Hepatocyte (in vitro differentiated cells): ENCODE results near the gene IGF2BP3. TPM values are rescaled to one million over a fixed set of nuclear protein-coding genes. Genes with fewer than 3 reads are reported as not detected.

ENCODE experiments used
- DNase-seq: peaks from one replicate; pipeline ENCODE4 v3.0.0-alpha.2; 2016; ENCODE audit warnings: low spot score
- H2AFZ ChIP-seq: fragments of 200-600 bp; sonication (generic); 2 replicates; pipeline ENCODE4 v1.6.0; 2016; ENCODE audit warnings: antibody characterized with exemption, mild to moderate bottlenecking
- H3K27ac ChIP-seq: fragments of 200-600 bp; sonication (generic); 2 replicates; pipeline ENCODE4 v1.5.1; 2016; ENCODE audit warnings: mild to moderate bottlenecking
- H3K27me3 ChIP-seq: fragments of 200-600 bp; sonication (generic); 2 replicates; pipeline ENCODE4 v1.6.1; 2016
- H3K36me3 ChIP-seq: fragments of 200-600 bp; sonication (generic); replicated peaks from 2 replicates; pipeline ENCODE4 v1.5.1; 2016; ENCODE audit warnings: low read depth; ENCODE audit not compliant: insufficient read depth
- H3K4me1 ChIP-seq: fragments of 200-600 bp; sonication (generic); 2 replicates; pipeline ENCODE4 v1.5.1; 2016; ENCODE audit warnings: mild to moderate bottlenecking, moderate library complexity; ENCODE audit not compliant: insufficient read depth
- H3K4me2 ChIP-seq: fragments of 200-600 bp; sonication (generic); 2 replicates; pipeline ENCODE4 v1.6.0; 2016
- H3K4me3 ChIP-seq: fragments of 200-600 bp; sonication (generic); 2 replicates; pipeline ENCODE4 v1.5.1; 2016; ENCODE audit warnings: mild to moderate bottlenecking
- H3K79me2 ChIP-seq: fragments of 200-600 bp; sonication (generic); 2 replicates; pipeline ENCODE4 v1.6.0; 2017; ENCODE audit warnings: mild to moderate bottlenecking
- H3K9me2 ChIP-seq: fragments of 200-600 bp; sonication (generic); replicated peaks from 2 replicates; pipeline ENCODE4 v1.6.0; 2017; ENCODE audit warnings: mild to moderate bottlenecking; ENCODE audit not compliant: insufficient read depth
- H3K9me3 ChIP-seq: fragments of 200-600 bp; sonication (generic); 2 replicates; pipeline ENCODE4 v1.5.1; 2016; ENCODE audit warnings: low read depth, mild to moderate bottlenecking
- H4K20me1 ChIP-seq: fragments of 200-600 bp; sonication (generic); 2 replicates; pipeline ENCODE4 v1.6.0; 2016; ENCODE audit warnings: mild to moderate bottlenecking; ENCODE audit not compliant: insufficient read depth, poor library complexity, severe bottlenecking
- EZH2 ChIP-seq: fragments of 200-600 bp; sonication (generic); IDR thresholded peaks from 2 replicates; pipeline ENCODE4 v1.6.1; 2016; ENCODE audit warnings: antibody characterized with exemption, mild to moderate bottlenecking, borderline replicate concordance
- EZH2phosphoT487 ChIP-seq: fragments of 200-600 bp; sonication (generic); IDR thresholded peaks from one replicate; pipeline ENCODE4 v1.6.1; 2018; ENCODE audit warnings: antibody characterized with exemption, mild to moderate bottlenecking, low read depth, moderate library complexity; ENCODE audit not compliant: unreplicated experiment, severe bottlenecking
- WGBS: methylation state at CpG from one replicate; pipeline ENCODE4 v1.1.6; 2016; ENCODE audit warnings: low lambda C conversion rate; ENCODE audit errors: missing lambda C conversion rate; 5-methylcytosine and 5-hydroxymethylcytosine counted together
- polyA plus RNA-seq: library from polyadenylated mRNA; unstranded; fragments of >200 nt; fragmentation: Nextera tagmentation; extraction: Ambion mirVana; gene quantifications from 2 replicates; pipeline ENCODE4 v1.2.1, GENCODE V29; 2016
- total RNA-seq: library from RNA; depleted of rRNA; stranded (reverse); fragments of >200 nt; gene quantifications from 2 replicates; pipeline ENCODE4 v1.2.3, GENCODE V29; 2014
- TF ChIP-seq, protein P1 (sequence below): fragments of 200-600 bp; sonication (generic); IDR thresholded peaks from 2 replicates; pipeline ENCODE4 v1.5.1; 2016; ENCODE audit warnings: antibody characterized with exemption, mild to moderate bottlenecking; ENCODE audit not compliant: poor library complexity

Gene IGF2BP3
- total and polyA plus RNA-seq, 2 experiments from 2014 or later, result 28.9 to 73.1 TPM

DNA sequence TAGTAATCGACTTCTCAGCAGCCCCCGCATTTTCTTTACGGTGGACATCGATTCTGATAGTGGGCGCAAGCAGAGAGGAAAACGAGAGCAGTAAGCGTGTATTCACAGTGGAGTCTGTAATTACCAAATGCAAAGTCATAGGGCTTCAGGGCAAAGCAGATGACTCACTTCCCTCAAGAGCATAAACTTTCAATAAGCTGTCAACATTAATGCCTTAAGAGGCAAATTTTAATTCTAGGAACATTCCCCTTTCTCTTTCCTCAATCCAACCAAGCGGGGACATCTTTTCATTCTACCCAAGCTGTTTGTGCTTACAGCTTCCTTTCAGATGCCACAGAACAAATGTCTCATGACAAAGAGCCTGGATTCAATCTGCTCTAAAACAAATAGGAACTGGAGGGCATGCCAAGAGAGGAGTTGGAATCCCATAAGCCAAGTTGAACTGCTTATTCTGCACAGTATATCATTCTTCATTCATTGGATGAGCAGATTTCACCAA, 122.6 kb downstream of the IGF2BP3 start:
- H3K9me2 ChIP-seq, result no peaks in the 10 kb centered on the region
- H3K27ac ChIP-seq, result peak overlapping the region; percentile 11
- DNase-seq, result no peak
- TF ChIP-seq, protein P1, sequence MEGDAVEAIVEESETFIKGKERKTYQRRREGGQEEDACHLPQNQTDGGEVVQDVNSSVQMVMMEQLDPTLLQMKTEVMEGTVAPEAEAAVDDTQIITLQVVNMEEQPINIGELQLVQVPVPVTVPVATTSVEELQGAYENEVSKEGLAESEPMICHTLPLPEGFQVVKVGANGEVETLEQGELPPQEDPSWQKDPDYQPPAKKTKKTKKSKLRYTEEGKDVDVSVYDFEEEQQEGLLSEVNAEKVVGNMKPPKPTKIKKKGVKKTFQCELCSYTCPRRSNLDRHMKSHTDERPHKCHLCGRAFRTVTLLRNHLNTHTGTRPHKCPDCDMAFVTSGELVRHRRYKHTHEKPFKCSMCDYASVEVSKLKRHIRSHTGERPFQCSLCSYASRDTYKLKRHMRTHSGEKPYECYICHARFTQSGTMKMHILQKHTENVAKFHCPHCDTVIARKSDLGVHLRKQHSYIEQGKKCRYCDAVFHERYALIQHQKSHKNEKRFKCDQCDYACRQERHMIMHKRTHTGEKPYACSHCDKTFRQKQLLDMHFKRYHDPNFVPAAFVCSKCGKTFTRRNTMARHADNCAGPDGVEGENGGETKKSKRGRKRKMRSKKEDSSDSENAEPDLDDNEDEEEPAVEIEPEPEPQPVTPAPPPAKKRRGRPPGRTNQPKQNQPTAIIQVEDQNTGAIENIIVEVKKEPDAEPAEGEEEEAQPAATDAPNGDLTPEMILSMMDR, result no peak
- TF ChIP-seq EZH2, result no peak
- TF ChIP-seq EZH2phosphoT487, result no peak
- no peak overlapping the region for H3K4me2 ChIP-seq
- no peaks in the 10 kb centered on the region for H3K27me3 ChIP-seq
- peaks cover 7% of the 10 kb centered on the region for H3K4me1 ChIP-seq
- H3K4me3 ChIP-seq, result no peak overlapping the region
- peaks cover 2% of the 10 kb centered on the region for H3K79me2 ChIP-seq
- H3K9me3 ChIP-seq, result no peaks in the 10 kb centered on the region
- no peak overlapping the region for H2AFZ ChIP-seq
- 86% methylated on average over 8 of the region's 8 CpGs for WGBS
- no peaks in the 10 kb centered on the region for H4K20me1 ChIP-seq
- H3K36me3 ChIP-seq, result no peaks in the 10 kb centered on the region

DNA sequence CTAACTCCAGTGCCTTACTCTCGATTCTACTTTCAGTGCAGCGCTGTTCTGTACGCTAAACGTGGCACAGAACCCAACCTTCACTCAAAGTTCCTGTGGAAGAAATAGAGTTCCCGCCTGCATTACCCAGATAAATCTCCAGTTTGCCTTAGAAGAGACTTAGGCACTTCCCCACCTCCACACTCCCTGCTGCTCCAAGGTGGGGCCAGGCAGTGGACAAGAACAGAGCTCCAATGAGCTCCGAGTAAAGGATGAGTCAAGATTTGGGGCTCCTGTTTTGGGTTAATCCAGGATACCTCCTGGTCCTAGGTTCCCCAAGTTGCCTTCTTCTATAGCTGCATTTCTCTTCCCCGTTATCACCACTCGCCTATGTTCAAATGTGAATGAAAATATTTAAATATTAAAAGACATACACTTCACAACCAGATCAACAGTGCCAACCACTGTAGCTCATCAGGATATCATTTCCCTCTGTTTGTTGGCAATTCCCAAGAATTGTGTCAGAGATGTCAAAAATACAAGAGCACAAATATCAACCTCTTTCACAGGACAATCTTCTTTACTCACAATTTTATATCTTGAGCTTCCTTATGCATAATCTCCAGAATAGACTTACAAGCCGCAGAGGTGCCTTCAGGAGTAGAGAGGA, 123.1 kb downstream of the IGF2BP3 start:
- Histone ChIP-seq H3K27me3 (no peaks in the 10 kb centered on the region), H3K9me3 (no peaks in the 10 kb centered on the region), H3K9me2 (no peaks in the 10 kb centered on the region), H3K27ac (peak overlapping the region; percentile 11), H3K4me1 (peaks cover 7% of the 10 kb centered on the region), H4K20me1 (no peaks in the 10 kb centered on the region), H3K36me3 (no peaks in the 10 kb centered on the region), H3K4me3 (no peak overlapping the region), H3K79me2 (peaks cover 2% of the 10 kb centered on the region), H3K4me2 (no peak overlapping the region), H2AFZ (no peak overlapping the region)
- WGBS, result 97% methylated on average over 9 of the region's 9 CpGs
- no peak for DNase-seq
- no peak for TF ChIP-seq EZH2phosphoT487
- TF ChIP-seq EZH2, result no peak
- TF ChIP-seq, protein P1, result no peak

DNA sequence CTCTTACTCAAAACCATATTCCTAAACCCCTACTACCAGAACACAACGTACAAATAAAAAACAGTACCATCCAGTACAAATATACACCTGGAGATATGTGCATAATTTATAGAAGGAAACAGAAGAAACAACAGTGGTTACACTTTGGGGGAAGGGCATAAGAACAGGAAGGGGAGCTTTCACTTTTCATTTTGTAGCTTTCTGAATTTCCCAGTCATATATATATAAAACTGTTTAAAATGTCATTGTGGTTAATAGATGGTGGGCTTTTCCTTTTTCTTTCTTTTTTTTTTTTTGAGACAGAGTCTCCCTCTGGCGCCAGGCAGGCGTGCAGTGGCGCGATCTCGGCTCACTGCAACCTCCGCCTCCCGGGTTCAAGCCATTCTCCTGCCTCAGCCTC, 124.0 kb downstream of the IGF2BP3 start:
- DNase-seq, result no peak
- 89% methylated on average over 1 of the region's 8 CpGs for WGBS
- Histone ChIP-seq H2AFZ (no peak overlapping the region), H3K27ac (no peak overlapping the region), H3K4me3 (no peak overlapping the region), H3K9me3 (no peaks in the 10 kb centered on the region), H3K36me3 (no peaks in the 10 kb centered on the region), H3K4me1 (peaks cover 15% of the 10 kb centered on the region), H3K27me3 (no peaks in the 10 kb centered on the region), H3K79me2 (peaks cover 2% of the 10 kb centered on the region), H4K20me1 (no peaks in the 10 kb centered on the region), H3K4me2 (no peak overlapping the region), H3K9me2 (no peaks in the 10 kb centered on the region)
- TF ChIP-seq, protein P1, result no peak
